Mesothelial cell of epicardium (in vitro differentiated cells): Measurements from ENCODE around the gene FREM3. TPM values are rescaled to one million over a fixed set of nuclear protein-coding genes. Genes with fewer than 3 reads are reported as not detected.
"Not testable (repeated sequence)": the region's sequence is repeated elsewhere in the genome, so short reads cannot be mapped to it uniquely, and the experiment has no call there.

Experiments used
- DNase-seq, 2 experiments: peaks; one replicate each; pipeline ENCODE4 v3.0.0; 2021; ENCODE audit warnings: low spot score in 2 of 2; ENCODE audit not compliant: unreplicated experiment in 2 of 2
- H3K27ac Mint-ChIP-seq: 2 replicates; pipeline ENCODE4 v1.8.0; 2021; ENCODE audit warnings: mixed read lengths
- H3K27me3 Mint-ChIP-seq: 2 replicates; pipeline ENCODE4 v1.8.0; 2021; ENCODE audit warnings: low read depth, mixed read lengths
- H3K36me3 Mint-ChIP-seq: 2 replicates; pipeline ENCODE4 v1.8.0; 2021; ENCODE audit warnings: mixed read lengths
- H3K4me1 Mint-ChIP-seq: 2 replicates; pipeline ENCODE4 v1.8.0; 2021; ENCODE audit warnings: mixed read lengths
- H3K4me3 Mint-ChIP-seq: 2 replicates; pipeline ENCODE4 v1.8.0; 2021; ENCODE audit warnings: mild to moderate bottlenecking, moderate library complexity, mixed read lengths
- H3K9me3 Mint-ChIP-seq: 2 replicates; pipeline ENCODE4 v1.8.0; 2021; ENCODE audit warnings: mixed read lengths
- CTCF ChIP-seq: fragments of 200-600 bp; sonication (generic); IDR thresholded peaks from one replicate; pipeline ENCODE4 v1.5.0; 2021; ENCODE audit warnings: antibody characterized with exemption; ENCODE audit not compliant: unreplicated experiment
- total RNA-seq: library from RNA; stranded (reverse); gene quantifications from 3 replicates; pipeline ENCODE4 v1.2.1, GENCODE V29; 2021

FREM3 gene
- total RNA-seq, 1 donor from 2014 or later, result not detected

- Mint-ChIP-seq H3K36me3 (peaks cover 63% of the 10 kb centered on the region), H3K9me3 (no peaks in the 10 kb centered on the region), H3K4me1 (no peaks in the 10 kb centered on the region), H3K27me3 (no peaks in the 10 kb centered on the region), H3K27ac (no peak overlapping the region), H3K4me3 (no peak overlapping the region)
- TF ChIP-seq CTCF, result no peak
- no peak for DNase-seq
Observed at GRCh38 chr4:143539670-143540023, 160.8 kb downstream of the FREM3 start.

- H3K4me1 Mint-ChIP-seq, result no peaks in the 10 kb centered on the region
- no peak for TF ChIP-seq CTCF
- no peak for DNase-seq
- H3K4me3 Mint-ChIP-seq, result no peak overlapping the region
- H3K27me3 Mint-ChIP-seq, result no peaks in the 10 kb centered on the region
- H3K9me3 Mint-ChIP-seq, result no peaks in the 10 kb centered on the region
- no peak overlapping the region for H3K27ac Mint-ChIP-seq
- H3K36me3 Mint-ChIP-seq, result peaks cover 59% of the 10 kb centered on the region
Observed at GRCh38 chr4:143538979-143539669, 161.4 kb downstream of the FREM3 start.

GRCh38 chr4:143531788-143532491 lies 168.5 kb downstream of the FREM3 start:
- DNase-seq, result no peak
- Mint-ChIP-seq H3K4me1 (no peaks in the 10 kb centered on the region), H3K9me3 (no peaks in the 10 kb centered on the region), H3K27ac (no peak overlapping the region), H3K36me3 (peaks cover 50% of the 10 kb centered on the region), H3K27me3 (no peaks in the 10 kb centered on the region), H3K4me3 (no peak overlapping the region)
- no peak for TF ChIP-seq CTCF

- H3K27me3 Mint-ChIP-seq, result no peaks in the 10 kb centered on the region
- no peak for TF ChIP-seq CTCF
- H3K4me1 Mint-ChIP-seq, result no peaks in the 10 kb centered on the region
- no peak overlapping the region for H3K4me3 Mint-ChIP-seq
- H3K9me3 Mint-ChIP-seq, result no peaks in the 10 kb centered on the region
- H3K27ac Mint-ChIP-seq, result no peak overlapping the region
- DNase-seq, result no peak
- peaks cover 50% of the 10 kb centered on the region for H3K36me3 Mint-ChIP-seq
Observed at GRCh38 chr4:143531380-143531779, 169.1 kb downstream of the FREM3 start.

GRCh38 chr4:143528046-143528445 lies 172.4 kb downstream of the FREM3 start:
- H3K4me3 Mint-ChIP-seq, H3K27ac Mint-ChIP-seq, H3K9me3 Mint-ChIP-seq, DNase-seq, H3K4me1 Mint-ChIP-seq, H3K27me3 Mint-ChIP-seq: not testable (repeated sequence)
- H3K36me3 Mint-ChIP-seq, result peaks cover 51% of the 10 kb centered on the region

Other genes starting within 250 kb of the FREM3 start
- 53.8 to 58.3 TPM (median 58.3 TPM) in 3 replicates for gene SMARCA5, start 187.0 kb downstream of the FREM3 start, total RNA-seq
- gene GYPE, start 204.9 kb upstream of the FREM3 start, total RNA-seq, result not detected in 3 replicates